GM23248 (cell line): ENCODE results near the gene CCL13. TPM values are rescaled to one million over a fixed set of nuclear protein-coding genes. Genes with fewer than 3 reads are reported as not detected.

Source experiments
- DNase-seq: peaks from one replicate; pipeline ENCODE4 v3.0.0-alpha.2; 2015
- H2AFZ ChIP-seq: fragments of 200-600 bp; sonication (generic); 2 replicates; pipeline ENCODE4 v1.6.1; 2016; ENCODE audit warnings: antibody characterized with exemption
- H3F3A ChIP-seq: fragments of 200-600 bp; sonication (generic); 2 replicates; pipeline ENCODE4 v1.6.1; 2016; ENCODE audit warnings: mild to moderate bottlenecking, antibody characterized with exemption, mixed run types; ENCODE audit not compliant: insufficient read depth
- H3K27ac ChIP-seq: fragments of 200-600 bp; sonication (generic); 2 replicates; pipeline ENCODE4 v1.5.1; 2016; ENCODE audit warnings: mild to moderate bottlenecking
- H3K27me3 ChIP-seq: fragments of 200-600 bp; sonication (generic); replicated peaks from 2 replicates; pipeline ENCODE4 v1.6.1; 2016; ENCODE audit warnings: mild to moderate bottlenecking; ENCODE audit not compliant: insufficient read depth
- H3K36me3 ChIP-seq: fragments of 200-600 bp; sonication (generic); 2 replicates; pipeline ENCODE4 v1.6.1; 2016; ENCODE audit warnings: low read depth, mild to moderate bottlenecking
- H3K4me1 ChIP-seq: fragments of 200-600 bp; sonication (generic); 2 replicates; pipeline ENCODE4 v1.6.1; 2016; ENCODE audit warnings: mild to moderate bottlenecking; ENCODE audit not compliant: insufficient read depth
- H3K4me2 ChIP-seq: fragments of 200-600 bp; sonication (generic); one replicate; pipeline ENCODE4 v1.6.1; 2016; ENCODE audit warnings: mild to moderate bottlenecking; ENCODE audit not compliant: unreplicated experiment
- H3K4me3 ChIP-seq: fragments of 200-600 bp; sonication (generic); 2 replicates; pipeline ENCODE4 v1.5.1; 2016; ENCODE audit warnings: mild to moderate bottlenecking
- H3K79me2 ChIP-seq: fragments of 200-600 bp; sonication (generic); 2 replicates; pipeline ENCODE4 v1.6.1; 2016; ENCODE audit warnings: mild to moderate bottlenecking; ENCODE audit not compliant: insufficient read depth
- H3K9ac ChIP-seq: fragments of 200-600 bp; sonication (generic); 2 replicates; pipeline ENCODE4 v1.6.1; 2016; ENCODE audit warnings: mild to moderate bottlenecking
- H3K9me2 ChIP-seq: fragments of 200-600 bp; sonication (generic); 2 replicates; pipeline ENCODE4 v1.6.1; 2016; ENCODE audit warnings: mixed run types, mild to moderate bottlenecking, moderate library complexity; ENCODE audit not compliant: insufficient read depth
- H3K9me3 ChIP-seq: fragments of 200-600 bp; sonication (generic); one replicate; pipeline ENCODE4 v1.6.1; 2017; ENCODE audit warnings: low read depth
- H4K20me1 ChIP-seq: fragments of 200-600 bp; sonication (generic); 2 replicates; pipeline ENCODE4 v1.6.0; 2016; ENCODE audit not compliant: insufficient read depth
- EZH2 ChIP-seq: fragments of 200-600 bp; sonication (generic); IDR thresholded peaks from 2 replicates; pipeline ENCODE4 v1.6.1; 2018; ENCODE audit warnings: antibody characterized with exemption, mild to moderate bottlenecking; ENCODE audit not compliant: insufficient read depth, poor library complexity, severe bottlenecking
- EZH2phosphoT487 ChIP-seq: fragments of 200-600 bp; sonication (generic); IDR thresholded peaks from 2 replicates; pipeline ENCODE4 v1.6.1; 2018; ENCODE audit warnings: antibody characterized with exemption, moderate library complexity, mild to moderate bottlenecking, low read depth; ENCODE audit not compliant: insufficient read depth
- WGBS, 2 experiments: methylation state at CpG; one replicate each; pipeline ENCODE4 v1.1.6; 2015 to 2017; ENCODE audit warnings: low lambda C conversion rate in 2 of 2, low coverage in 1 of 2; ENCODE audit errors: missing lambda C conversion rate in 2 of 2; 5-methylcytosine and 5-hydroxymethylcytosine counted together
- in situ Hi-C: fragments of 300-500 bp; cut with MboI; formaldehyde crosslinking; loops from 2 replicates; pipeline ENCODE4 v1.15.0; 2020
- polyA plus RNA-seq: library from polyadenylated mRNA; unstranded; fragments of >200 nt; fragmentation: Nextera tagmentation; extraction: Ambion mirVana; gene quantifications from 2 replicates; pipeline ENCODE4 v1.2.1, GENCODE V29; 2016
- total RNA-seq: library from RNA; depleted of rRNA; stranded (reverse); fragments of >200 nt; shearing (Covaris generic); gene quantifications from 2 replicates; pipeline ENCODE4 v1.2.3, GENCODE V29; 2014

CCL13 gene
- total and polyA plus RNA-seq, 2 experiments from 2014 or later = not detected

- peaks cover 4% of the 10 kb centered on the region for H3K27me3 ChIP-seq
- no peaks in the 10 kb centered on the region for H3K9me2 ChIP-seq
- DNase-seq = no peak
- no peaks in the 10 kb centered on the region for H4K20me1 ChIP-seq
- no peaks in the 10 kb centered on the region for H3K79me2 ChIP-seq
- no peak overlapping the region for H3K9ac ChIP-seq
- H2AFZ ChIP-seq = no peak overlapping the region
- H3K4me2 ChIP-seq = no peak overlapping the region
- H3K27ac ChIP-seq = no peak overlapping the region
- no peaks in the 10 kb centered on the region for H3K36me3 ChIP-seq
- whole genome bisulfite sequencing, 2 experiments = 3% methylated on average over 2 of the region's 2 CpGs
- no peaks in the 10 kb centered on the region for H3F3A ChIP-seq
- H3K4me1 ChIP-seq = no peaks in the 10 kb centered on the region
- in situ Hi-C loops = no loop called here
- no peak overlapping the region for H3K4me3 ChIP-seq
- no peaks in the 10 kb centered on the region for H3K9me3 ChIP-seq
- no peak for TF ChIP-seq EZH2
These were observed 42.7 kb downstream of the CCL13 start for GRCh38 chr17:34398990-34399389.

- H3F3A ChIP-seq = no peaks in the 10 kb centered on the region
- no peak overlapping the region for H2AFZ ChIP-seq
- peaks cover 4% of the 10 kb centered on the region for H3K27me3 ChIP-seq
- WGBS, 2 experiments = 28 to 38% methylated on average over 1 of the region's 1 CpG
- no peaks in the 10 kb centered on the region for H3K79me2 ChIP-seq
- no peak overlapping the region for H3K27ac ChIP-seq
- no peak overlapping the region for H3K4me2 ChIP-seq
- no peaks in the 10 kb centered on the region for H3K9me3 ChIP-seq
- TF ChIP-seq EZH2 (no peak), EZH2phosphoT487 (no peak)
- H3K4me1 ChIP-seq = no peaks in the 10 kb centered on the region
- H3K36me3 ChIP-seq = no peaks in the 10 kb centered on the region
- no peak overlapping the region for H3K9ac ChIP-seq
- in situ Hi-C loops = loop anchor here (25.0 kb wide), 1 partner anchor 713 kb away; the partner anchor contains the start of genes FNDC8 and RAD51D
- H3K4me3 ChIP-seq = no peak overlapping the region
- H4K20me1 ChIP-seq = no peaks in the 10 kb centered on the region
- DNase-seq = no peak
- no peaks in the 10 kb centered on the region for H3K9me2 ChIP-seq
These were observed 43.4 kb downstream of the CCL13 start for GRCh38 chr17:34399725-34400124.

GRCh38 chr17:34400301-34400931, 44.1 kb downstream of the CCL13 start:
- peaks cover 4% of the 10 kb centered on the region for H3K27me3 ChIP-seq
- no peaks in the 10 kb centered on the region for H3F3A ChIP-seq
- H3K79me2 ChIP-seq = no peaks in the 10 kb centered on the region
- H3K36me3 ChIP-seq = no peaks in the 10 kb centered on the region
- H3K27ac ChIP-seq = no peak overlapping the region
- no peak overlapping the region for H3K9ac ChIP-seq
- no peaks in the 10 kb centered on the region for H3K4me1 ChIP-seq
- in situ Hi-C loops = loop anchor here (25.0 kb wide), 1 partner anchor 712 kb away; the partner anchor contains the start of genes FNDC8 and RAD51D
- H3K9me3 ChIP-seq = no peaks in the 10 kb centered on the region
- DNase-seq = no peak
- 14 to 22% methylated on average over 10 of the region's 10 CpGs for WGBS, 2 experiments
- H3K9me2 ChIP-seq = no peaks in the 10 kb centered on the region
- H3K4me3 ChIP-seq = no peak overlapping the region
- H2AFZ ChIP-seq = no peak overlapping the region
- TF ChIP-seq EZH2 (no peak), EZH2phosphoT487 (no peak)
- H3K4me2 ChIP-seq = no peak overlapping the region
- no peaks in the 10 kb centered on the region for H4K20me1 ChIP-seq

GRCh38 chr17:34401165-34401564, 44.9 kb downstream of the CCL13 start:
- WGBS, 2 experiments = 39 to 42% methylated on average over 5 of the region's 5 CpGs
- H4K20me1 ChIP-seq = no peaks in the 10 kb centered on the region
- no peak overlapping the region for H3K9ac ChIP-seq
- TF ChIP-seq EZH2 = no peak
- no peak for TF ChIP-seq EZH2phosphoT487
- no peak overlapping the region for H2AFZ ChIP-seq
- H3K9me2 ChIP-seq = no peaks in the 10 kb centered on the region
- H3F3A ChIP-seq = no peaks in the 10 kb centered on the region
- H3K9me3 ChIP-seq = no peaks in the 10 kb centered on the region
- no peak overlapping the region for H3K4me3 ChIP-seq
- H3K4me1 ChIP-seq = no peaks in the 10 kb centered on the region
- no peak for DNase-seq
- H3K79me2 ChIP-seq = no peaks in the 10 kb centered on the region
- no peaks in the 10 kb centered on the region for H3K36me3 ChIP-seq
- H3K27ac ChIP-seq = no peak overlapping the region
- H3K4me2 ChIP-seq = no peak overlapping the region
- in situ Hi-C loops = loop anchor here (25.0 kb wide), 1 partner anchor 711 kb away; the partner anchor contains the start of genes FNDC8 and RAD51D
- peaks cover 4% of the 10 kb centered on the region for H3K27me3 ChIP-seq
